ENCODE results near the gene AUP1. TPM values are rescaled to one million over a fixed set of nuclear protein-coding genes. Genes with fewer than 3 reads are reported as not detected.

Gene AUP1
- total and polyA plus RNA-seq, 9 of the 15 experiments (the other 6 are each of a cell fraction or from before 2014, with no cell fraction given): 70.7 to 245 (median 165) TPM

DNA sequence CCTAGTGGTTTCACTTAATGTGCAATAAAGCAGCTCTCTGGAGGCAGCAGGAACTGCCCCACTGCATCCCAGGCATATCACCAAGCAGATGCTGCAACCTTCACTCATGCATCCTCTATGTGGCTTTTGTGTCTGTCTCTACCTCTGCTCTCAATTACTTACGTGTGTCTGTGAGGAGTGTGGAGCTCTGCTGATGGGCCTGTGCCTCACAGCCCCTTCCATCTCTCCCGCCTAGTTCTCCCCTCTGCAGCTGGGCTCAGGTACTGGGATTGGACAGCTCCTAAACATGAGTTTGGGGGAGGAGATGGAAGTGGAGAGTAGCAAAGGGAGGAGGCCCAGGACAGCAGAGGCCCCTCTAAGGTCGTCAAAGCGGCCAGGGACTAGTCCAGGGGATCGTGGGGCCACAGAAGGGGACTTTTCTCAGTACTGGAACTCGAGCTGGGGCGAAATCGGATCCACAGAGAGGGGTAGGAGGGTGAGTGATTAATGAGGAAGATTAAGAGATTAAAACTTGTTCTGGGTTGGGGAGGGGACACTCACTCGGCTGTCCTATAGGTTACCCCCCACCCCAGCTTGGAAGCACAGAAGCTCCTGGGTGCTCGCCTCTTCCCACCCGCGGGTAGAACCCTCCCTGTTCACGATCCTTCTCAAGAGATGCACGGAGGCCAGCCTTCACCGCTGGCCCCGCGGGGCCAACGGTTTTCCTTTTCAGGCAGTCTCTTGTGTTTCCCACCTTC is 28.0 kb downstream of the AUP1 start (continued):
- TF ChIP-seq, protein P1, sequence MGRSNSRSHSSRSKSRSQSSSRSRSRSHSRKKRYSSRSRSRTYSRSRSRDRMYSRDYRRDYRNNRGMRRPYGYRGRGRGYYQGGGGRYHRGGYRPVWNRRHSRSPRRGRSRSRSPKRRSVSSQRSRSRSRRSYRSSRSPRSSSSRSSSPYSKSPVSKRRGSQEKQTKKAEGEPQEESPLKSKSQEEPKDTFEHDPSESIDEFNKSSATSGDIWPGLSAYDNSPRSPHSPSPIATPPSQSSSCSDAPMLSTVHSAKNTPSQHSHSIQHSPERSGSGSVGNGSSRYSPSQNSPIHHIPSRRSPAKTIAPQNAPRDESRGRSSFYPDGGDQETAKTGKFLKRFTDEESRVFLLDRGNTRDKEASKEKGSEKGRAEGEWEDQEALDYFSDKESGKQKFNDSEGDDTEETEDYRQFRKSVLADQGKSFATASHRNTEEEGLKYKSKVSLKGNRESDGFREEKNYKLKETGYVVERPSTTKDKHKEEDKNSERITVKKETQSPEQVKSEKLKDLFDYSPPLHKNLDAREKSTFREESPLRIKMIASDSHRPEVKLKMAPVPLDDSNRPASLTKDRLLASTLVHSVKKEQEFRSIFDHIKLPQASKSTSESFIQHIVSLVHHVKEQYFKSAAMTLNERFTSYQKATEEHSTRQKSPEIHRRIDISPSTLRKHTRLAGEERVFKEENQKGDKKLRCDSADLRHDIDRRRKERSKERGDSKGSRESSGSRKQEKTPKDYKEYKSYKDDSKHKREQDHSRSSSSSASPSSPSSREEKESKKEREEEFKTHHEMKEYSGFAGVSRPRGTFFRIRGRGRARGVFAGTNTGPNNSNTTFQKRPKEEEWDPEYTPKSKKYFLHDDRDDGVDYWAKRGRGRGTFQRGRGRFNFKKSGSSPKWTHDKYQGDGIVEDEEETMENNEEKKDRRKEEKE (IDR thresholded peaks at IDR 0.05; ENCODE audit: borderline replicate concordance in 1 of 2, control insufficient read depth in 1 of 2, low read depth in 2 of 2, low read length in 1 of 2): no peak
- no peak for TF ChIP-seq ZNF224 (CRISPR knock-in tag; IDR thresholded peaks at IDR 0.05)
- no peak for TF ChIP-seq ZNF551 (CRISPR knock-in tag; IDR thresholded peaks at IDR 0.05)
- no peak for TF ChIP-seq OTX1 (CRISPR knock-in tag; IDR thresholded peaks at IDR 0.05)
- TF ChIP-seq MCM5 (IDR thresholded peaks at IDR 0.05; ENCODE audit: low read depth): no peak
- TF ChIP-seq PRPF4 (IDR thresholded peaks at IDR 0.05; ENCODE audit: insufficient read depth, low read depth, low read length, poor library complexity, severe bottlenecking): no peak
- TF ChIP-seq, protein P2, sequence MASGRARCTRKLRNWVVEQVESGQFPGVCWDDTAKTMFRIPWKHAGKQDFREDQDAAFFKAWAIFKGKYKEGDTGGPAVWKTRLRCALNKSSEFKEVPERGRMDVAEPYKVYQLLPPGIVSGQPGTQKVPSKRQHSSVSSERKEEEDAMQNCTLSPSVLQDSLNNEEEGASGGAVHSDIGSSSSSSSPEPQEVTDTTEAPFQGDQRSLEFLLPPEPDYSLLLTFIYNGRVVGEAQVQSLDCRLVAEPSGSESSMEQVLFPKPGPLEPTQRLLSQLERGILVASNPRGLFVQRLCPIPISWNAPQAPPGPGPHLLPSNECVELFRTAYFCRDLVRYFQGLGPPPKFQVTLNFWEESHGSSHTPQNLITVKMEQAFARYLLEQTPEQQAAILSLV (tag; IDR thresholded peaks at IDR 0.05): no peak
- TF ChIP-seq SMC3 (conservative IDR thresholded peaks at IDR 0.05; ENCODE audit: insufficient read depth, low read depth, low read length): no peak
- no peak for TF ChIP-seq ZNF431 (CRISPR knock-in tag; IDR thresholded peaks at IDR 0.05)
- TF ChIP-seq POLR2G (IDR thresholded peaks at IDR 0.05; ENCODE audit: low read depth, low read length): no peak
- TF ChIP-seq CHD2 (IDR thresholded peaks at IDR 0.05; ENCODE audit: low read depth, low read length): no peak
- TF ChIP-seq XRCC5 (IDR thresholded peaks at IDR 0.05; ENCODE audit: low read depth, low read length): peak; percentile 12; the same call in 1 of the 2 replicates
- TF ChIP-seq, protein P3, sequence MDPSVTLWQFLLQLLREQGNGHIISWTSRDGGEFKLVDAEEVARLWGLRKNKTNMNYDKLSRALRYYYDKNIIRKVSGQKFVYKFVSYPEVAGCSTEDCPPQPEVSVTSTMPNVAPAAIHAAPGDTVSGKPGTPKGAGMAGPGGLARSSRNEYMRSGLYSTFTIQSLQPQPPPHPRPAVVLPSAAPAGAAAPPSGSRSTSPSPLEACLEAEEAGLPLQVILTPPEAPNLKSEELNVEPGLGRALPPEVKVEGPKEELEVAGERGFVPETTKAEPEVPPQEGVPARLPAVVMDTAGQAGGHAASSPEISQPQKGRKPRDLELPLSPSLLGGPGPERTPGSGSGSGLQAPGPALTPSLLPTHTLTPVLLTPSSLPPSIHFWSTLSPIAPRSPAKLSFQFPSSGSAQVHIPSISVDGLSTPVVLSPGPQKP (CRISPR knock-in tag; IDR thresholded peaks at IDR 0.05): no peak
- TF ChIP-seq ZNF507 (tag; conservative IDR thresholded peaks at IDR 0.05): no peak
- no peak for TF ChIP-seq CTBP1 (IDR thresholded peaks at IDR 0.05; ENCODE audit: borderline replicate concordance)
- TF ChIP-seq SIN3B (IDR thresholded peaks at IDR 0.05; ENCODE audit: low read depth): no peak
- TF ChIP-seq, protein P4, sequence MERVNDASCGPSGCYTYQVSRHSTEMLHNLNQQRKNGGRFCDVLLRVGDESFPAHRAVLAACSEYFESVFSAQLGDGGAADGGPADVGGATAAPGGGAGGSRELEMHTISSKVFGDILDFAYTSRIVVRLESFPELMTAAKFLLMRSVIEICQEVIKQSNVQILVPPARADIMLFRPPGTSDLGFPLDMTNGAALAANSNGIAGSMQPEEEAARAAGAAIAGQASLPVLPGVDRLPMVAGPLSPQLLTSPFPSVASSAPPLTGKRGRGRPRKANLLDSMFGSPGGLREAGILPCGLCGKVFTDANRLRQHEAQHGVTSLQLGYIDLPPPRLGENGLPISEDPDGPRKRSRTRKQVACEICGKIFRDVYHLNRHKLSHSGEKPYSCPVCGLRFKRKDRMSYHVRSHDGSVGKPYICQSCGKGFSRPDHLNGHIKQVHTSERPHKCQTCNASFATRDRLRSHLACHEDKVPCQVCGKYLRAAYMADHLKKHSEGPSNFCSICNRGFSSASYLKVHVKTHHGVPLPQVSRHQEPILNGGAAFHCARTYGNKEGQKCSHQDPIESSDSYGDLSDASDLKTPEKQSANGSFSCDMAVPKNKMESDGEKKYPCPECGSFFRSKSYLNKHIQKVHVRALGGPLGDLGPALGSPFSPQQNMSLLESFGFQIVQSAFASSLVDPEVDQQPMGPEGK (CRISPR knock-in tag; IDR thresholded peaks at IDR 0.05; ENCODE audit: borderline replicate concordance): no peak
- TF ChIP-seq SREBF1 (IDR thresholded peaks at IDR 0.05; ENCODE audit: borderline replicate concordance, low read depth, low read length): no peak
- TF ChIP-seq, protein P5, sequence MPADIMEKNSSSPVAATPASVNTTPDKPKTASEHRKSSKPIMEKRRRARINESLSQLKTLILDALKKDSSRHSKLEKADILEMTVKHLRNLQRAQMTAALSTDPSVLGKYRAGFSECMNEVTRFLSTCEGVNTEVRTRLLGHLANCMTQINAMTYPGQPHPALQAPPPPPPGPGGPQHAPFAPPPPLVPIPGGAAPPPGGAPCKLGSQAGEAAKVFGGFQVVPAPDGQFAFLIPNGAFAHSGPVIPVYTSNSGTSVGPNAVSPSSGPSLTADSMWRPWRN (IDR thresholded peaks at IDR 0.05; ENCODE audit: low read depth): no peak

Measured in K562 (cell line).